Measurements from ENCODE around the gene FBXL7.

FBXL7 gene

DNA sequence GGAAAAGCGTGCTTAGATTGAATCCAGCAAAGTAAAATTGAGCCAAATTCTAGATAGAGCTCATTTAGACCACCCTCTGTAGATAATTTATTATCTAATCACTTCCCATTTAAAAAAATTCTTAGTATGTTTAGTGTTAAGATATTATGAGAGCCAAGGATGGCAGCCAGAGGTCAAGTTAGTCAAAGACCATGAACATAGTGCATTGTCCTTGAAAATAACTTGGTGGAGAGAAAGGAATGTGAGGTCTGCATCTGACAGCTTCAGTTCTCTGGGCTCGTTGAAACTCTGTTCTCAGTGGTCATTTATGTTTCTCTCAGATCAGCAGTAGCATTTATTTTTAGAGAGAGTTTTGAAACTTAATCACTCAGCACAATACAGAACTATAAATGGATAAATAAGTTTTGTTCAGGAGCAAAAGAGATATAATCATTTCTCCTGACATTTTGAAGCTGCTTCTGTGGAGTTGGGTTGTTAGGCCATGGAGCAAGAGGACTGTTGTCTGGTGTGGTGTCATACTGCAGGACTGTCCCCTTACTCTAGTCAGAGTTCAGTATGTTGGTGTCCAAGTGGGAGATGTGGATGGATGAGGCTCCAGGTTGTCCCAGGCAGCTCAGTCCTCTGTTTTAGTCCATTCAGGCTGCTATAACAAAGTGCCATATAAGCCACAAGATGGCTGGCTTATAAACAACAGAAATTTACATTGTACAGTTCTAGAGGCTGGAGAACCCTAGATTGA lies 337.7 kb downstream of the FBXL7 start:
- no peak overlapping the region for H3K4me3 ChIP-seq (ENCODE audit: low read depth, low read length)
- peaks cover 11% of the 10 kb centered on the region for H3K9me3 ChIP-seq (ENCODE audit: severe bottlenecking)
- no peak for DNase-seq
- H3K27ac ChIP-seq = no peak overlapping the region
- H3K27me3 ChIP-seq (ENCODE audit: insufficient read depth, low read depth, severe bottlenecking) = no peaks in the 10 kb centered on the region
- TF ChIP-seq, protein P1, sequence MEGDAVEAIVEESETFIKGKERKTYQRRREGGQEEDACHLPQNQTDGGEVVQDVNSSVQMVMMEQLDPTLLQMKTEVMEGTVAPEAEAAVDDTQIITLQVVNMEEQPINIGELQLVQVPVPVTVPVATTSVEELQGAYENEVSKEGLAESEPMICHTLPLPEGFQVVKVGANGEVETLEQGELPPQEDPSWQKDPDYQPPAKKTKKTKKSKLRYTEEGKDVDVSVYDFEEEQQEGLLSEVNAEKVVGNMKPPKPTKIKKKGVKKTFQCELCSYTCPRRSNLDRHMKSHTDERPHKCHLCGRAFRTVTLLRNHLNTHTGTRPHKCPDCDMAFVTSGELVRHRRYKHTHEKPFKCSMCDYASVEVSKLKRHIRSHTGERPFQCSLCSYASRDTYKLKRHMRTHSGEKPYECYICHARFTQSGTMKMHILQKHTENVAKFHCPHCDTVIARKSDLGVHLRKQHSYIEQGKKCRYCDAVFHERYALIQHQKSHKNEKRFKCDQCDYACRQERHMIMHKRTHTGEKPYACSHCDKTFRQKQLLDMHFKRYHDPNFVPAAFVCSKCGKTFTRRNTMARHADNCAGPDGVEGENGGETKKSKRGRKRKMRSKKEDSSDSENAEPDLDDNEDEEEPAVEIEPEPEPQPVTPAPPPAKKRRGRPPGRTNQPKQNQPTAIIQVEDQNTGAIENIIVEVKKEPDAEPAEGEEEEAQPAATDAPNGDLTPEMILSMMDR (IDR thresholded peaks at IDR 0.05; ENCODE audit: low read depth, low read length) = no peak
- H3K36me3 ChIP-seq = no peaks in the 10 kb centered on the region

DNA sequence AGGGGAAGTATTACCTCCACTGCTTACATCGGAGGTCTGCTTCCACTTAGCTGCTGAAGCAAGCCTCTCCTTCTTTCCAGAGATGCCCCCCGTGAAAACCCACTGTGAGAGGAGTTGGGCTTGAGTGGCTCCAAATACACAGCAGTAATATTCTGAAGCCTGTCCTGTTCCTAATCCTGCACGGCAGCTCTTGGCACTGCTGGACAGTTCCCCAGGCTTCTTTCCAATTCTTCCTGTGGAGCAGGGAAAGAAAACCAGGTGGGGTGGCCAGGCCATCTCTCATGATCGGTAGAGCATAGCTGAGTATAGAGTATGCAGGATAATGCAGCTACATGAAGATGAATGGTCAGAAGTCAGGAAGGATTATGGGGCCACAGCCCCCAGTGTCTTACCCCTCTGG lies 344.3 kb downstream of the FBXL7 start:
- no peak for DNase-seq
- H3K36me3 ChIP-seq = no peaks in the 10 kb centered on the region
- peaks cover 13% of the 10 kb centered on the region for H3K9me3 ChIP-seq (ENCODE audit: severe bottlenecking)
- H3K27ac ChIP-seq = no peak overlapping the region
- no peak overlapping the region for H3K4me3 ChIP-seq (ENCODE audit: low read depth, low read length)
- TF ChIP-seq, protein P1 (IDR thresholded peaks at IDR 0.05; ENCODE audit: low read depth, low read length) = no peak
- H3K27me3 ChIP-seq (ENCODE audit: insufficient read depth, low read depth, severe bottlenecking) = no peaks in the 10 kb centered on the region

DNA sequence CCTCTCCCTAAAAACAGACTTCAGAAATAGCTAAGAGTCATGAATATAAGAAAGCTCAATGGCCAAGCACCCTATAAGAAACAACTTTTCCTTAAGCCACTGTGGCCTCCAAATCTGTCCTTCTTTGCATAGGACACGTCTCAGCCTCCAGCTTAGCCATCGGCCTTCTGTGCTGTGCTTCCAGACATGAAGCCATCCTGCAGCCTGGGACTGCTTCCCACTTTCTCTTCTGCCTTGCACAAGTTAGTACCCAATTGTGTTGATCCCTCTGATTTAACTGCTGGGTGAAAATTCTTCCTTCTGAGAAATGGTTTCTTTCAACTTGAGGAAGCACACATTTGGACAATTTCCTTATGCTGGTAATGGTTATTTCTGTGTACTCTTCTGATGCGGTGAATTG lies 344.9 kb downstream of the FBXL7 start:
- no peak for DNase-seq
- Histone ChIP-seq H3K9me3 (ENCODE audit: severe bottlenecking) (peaks cover 13% of the 10 kb centered on the region), H3K36me3 (no peaks in the 10 kb centered on the region), H3K27me3 (ENCODE audit: insufficient read depth, low read depth, severe bottlenecking) (no peaks in the 10 kb centered on the region), H3K27ac (no peak overlapping the region), H3K4me3 (ENCODE audit: low read depth, low read length) (no peak overlapping the region)
- TF ChIP-seq, protein P1 (IDR thresholded peaks at IDR 0.05; ENCODE audit: low read depth, low read length) = no peak

DNA sequence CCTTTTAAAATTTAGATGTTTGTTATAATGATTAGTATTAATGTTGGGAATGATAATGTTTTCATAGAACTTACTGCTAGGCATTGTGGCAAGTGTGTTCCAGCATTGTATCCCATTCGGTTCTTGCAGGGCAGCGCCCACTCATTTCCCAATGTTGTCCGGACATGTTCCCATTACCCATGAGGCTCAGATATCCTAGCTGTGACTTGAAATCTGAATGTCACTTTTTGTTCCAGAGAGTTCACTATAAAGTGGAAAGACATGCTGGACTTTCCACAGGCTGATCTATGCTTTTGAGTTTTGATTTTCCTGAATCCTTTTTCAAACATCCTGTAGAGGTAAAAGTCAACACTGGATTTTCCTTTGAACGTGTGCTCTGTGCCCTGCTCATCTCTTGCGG lies 350.6 kb downstream of the FBXL7 start:
- no peak overlapping the region for H3K27ac ChIP-seq
- DNase-seq = no peak
- H3K9me3 ChIP-seq (ENCODE audit: severe bottlenecking) = peaks cover 2% of the 10 kb centered on the region
- H3K4me3 ChIP-seq (ENCODE audit: low read depth, low read length) = no peak overlapping the region
- TF ChIP-seq, protein P1 (IDR thresholded peaks at IDR 0.05; ENCODE audit: low read depth, low read length) = no peak
- no peaks in the 10 kb centered on the region for H3K36me3 ChIP-seq
- H3K27me3 ChIP-seq (ENCODE audit: insufficient read depth, low read depth, severe bottlenecking) = no peaks in the 10 kb centered on the region

DNA sequence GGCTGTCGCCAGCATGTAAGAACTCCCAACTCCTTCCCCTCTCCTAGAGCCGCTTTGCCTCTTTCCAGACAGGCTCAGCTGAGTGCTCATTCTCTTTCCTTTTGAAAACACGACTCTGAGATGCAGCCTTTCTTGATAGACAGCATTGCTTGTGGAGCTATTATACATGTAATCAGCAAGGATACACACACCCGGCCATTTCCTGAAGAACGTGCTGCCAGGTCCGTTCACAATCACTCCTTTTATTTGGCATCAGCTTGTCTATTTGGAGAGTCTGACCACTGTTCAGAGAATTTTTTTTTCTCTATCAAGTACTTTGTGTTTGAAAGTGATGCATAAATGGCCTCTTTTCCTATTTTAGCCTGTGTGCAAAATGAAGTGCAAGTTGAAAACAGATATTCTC lies 351.0 kb downstream of the FBXL7 start:
- Histone ChIP-seq H3K36me3 (no peaks in the 10 kb centered on the region), H3K27me3 (ENCODE audit: insufficient read depth, low read depth, severe bottlenecking) (no peaks in the 10 kb centered on the region), H3K27ac (no peak overlapping the region), H3K9me3 (ENCODE audit: severe bottlenecking) (peaks cover 2% of the 10 kb centered on the region), H3K4me3 (ENCODE audit: low read depth, low read length) (no peak overlapping the region)
- TF ChIP-seq, protein P1 (IDR thresholded peaks at IDR 0.05; ENCODE audit: low read depth, low read length) = no peak
- DNase-seq = no peak

DNA sequence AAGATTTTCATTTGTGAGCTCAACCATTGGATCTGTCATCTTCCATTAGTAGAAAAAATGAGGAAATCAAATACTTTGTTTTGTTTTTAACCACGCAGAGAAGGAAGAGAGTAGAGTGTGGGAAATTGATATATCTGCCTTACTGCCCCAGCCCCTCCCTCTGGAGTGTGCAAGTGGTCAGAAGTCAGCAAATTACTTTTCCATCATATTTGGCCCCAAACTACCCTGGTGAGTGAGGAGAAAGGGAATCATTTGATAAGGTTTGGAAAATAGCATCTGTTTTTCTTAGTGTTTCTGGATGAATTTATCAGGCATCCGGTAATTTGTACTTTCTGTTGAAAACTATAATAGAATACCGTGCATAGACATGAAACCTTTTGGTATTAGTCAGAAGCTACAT lies 352.2 kb downstream of the FBXL7 start:
- TF ChIP-seq, protein P1 (IDR thresholded peaks at IDR 0.05; ENCODE audit: low read depth, low read length) = no peak
- Histone ChIP-seq H3K4me3 (ENCODE audit: low read depth, low read length) (no peak overlapping the region), H3K9me3 (ENCODE audit: severe bottlenecking) (peaks cover under 1% of the 10 kb centered on the region), H3K27ac (no peak overlapping the region), H3K27me3 (ENCODE audit: insufficient read depth, low read depth, severe bottlenecking) (no peaks in the 10 kb centered on the region), H3K36me3 (no peaks in the 10 kb centered on the region)
- no peak for DNase-seq

Data from WERI-Rb-1 (cell line).